ENCODE measurements around the gene RALGDS.

GRCh38 chr9:133118568-133118967 lies 2.5 kb downstream of the RALGDS start:
- TF ChIP-seq POLR2AphosphoS5 (IDR thresholded peaks at IDR 0.05) (no peak), POLR2A (IDR thresholded peaks at IDR 0.05) (no peak)
- TF ChIP-seq, protein P1, sequence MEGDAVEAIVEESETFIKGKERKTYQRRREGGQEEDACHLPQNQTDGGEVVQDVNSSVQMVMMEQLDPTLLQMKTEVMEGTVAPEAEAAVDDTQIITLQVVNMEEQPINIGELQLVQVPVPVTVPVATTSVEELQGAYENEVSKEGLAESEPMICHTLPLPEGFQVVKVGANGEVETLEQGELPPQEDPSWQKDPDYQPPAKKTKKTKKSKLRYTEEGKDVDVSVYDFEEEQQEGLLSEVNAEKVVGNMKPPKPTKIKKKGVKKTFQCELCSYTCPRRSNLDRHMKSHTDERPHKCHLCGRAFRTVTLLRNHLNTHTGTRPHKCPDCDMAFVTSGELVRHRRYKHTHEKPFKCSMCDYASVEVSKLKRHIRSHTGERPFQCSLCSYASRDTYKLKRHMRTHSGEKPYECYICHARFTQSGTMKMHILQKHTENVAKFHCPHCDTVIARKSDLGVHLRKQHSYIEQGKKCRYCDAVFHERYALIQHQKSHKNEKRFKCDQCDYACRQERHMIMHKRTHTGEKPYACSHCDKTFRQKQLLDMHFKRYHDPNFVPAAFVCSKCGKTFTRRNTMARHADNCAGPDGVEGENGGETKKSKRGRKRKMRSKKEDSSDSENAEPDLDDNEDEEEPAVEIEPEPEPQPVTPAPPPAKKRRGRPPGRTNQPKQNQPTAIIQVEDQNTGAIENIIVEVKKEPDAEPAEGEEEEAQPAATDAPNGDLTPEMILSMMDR (IDR thresholded peaks at IDR 0.05): no peak

Measured in gastroesophageal sphincter (tissue), 3 donors.